HepG2 (cell line): Measurements from ENCODE around the gene ZNF554. TPM values are rescaled to one million over a fixed set of nuclear protein-coding genes. Genes with fewer than 3 reads are reported as not detected.

ENCODE experiments used
- AGO2 ChIP-seq: fragments of 200-400 bp; formaldehyde crosslinking; optimal IDR thresholded peaks from 2 replicates; pipeline ENCODE3; 2017; ENCODE audit warnings: mild to moderate bottlenecking, low read depth, low read length, moderate library complexity
- CBX5 ChIP-seq: sonication (generic); formaldehyde crosslinking; IDR thresholded peaks from 2 replicates; pipeline ENCODE4 v1.4.0; 2020; ENCODE audit warnings: missing genetic modification reagents, borderline replicate concordance
- CCAR2 ChIP-seq: fragments of 200-400 bp; formaldehyde crosslinking; optimal IDR thresholded peaks from 2 replicates; pipeline ENCODE3; 2018; ENCODE audit warnings: low read depth, mild to moderate bottlenecking, low read length, moderate library complexity
- DNMT3B ChIP-seq: conservative IDR thresholded peaks from 2 replicates; pipeline ENCODE4 v1.6.1; 2016; ENCODE audit warnings: missing biosample characterization, control low read depth
- FOXJ3 ChIP-seq: sonication (generic); formaldehyde crosslinking; IDR thresholded peaks from 2 replicates; pipeline ENCODE4 v1.4.0; 2020; ENCODE audit warnings: missing genetic modification reagents, mild to moderate bottlenecking, borderline replicate concordance
- HNRNPK ChIP-seq: fragments of 200-400 bp; formaldehyde crosslinking; IDR thresholded peaks from 2 replicates; pipeline ENCODE4 v1.6.1; 2018; ENCODE audit warnings: low read length, low read depth, moderate library complexity, mild to moderate bottlenecking; ENCODE audit not compliant: poor library complexity, severe bottlenecking
- HOXA9 ChIP-seq: sonication (generic); formaldehyde crosslinking; IDR thresholded peaks from 2 replicates; pipeline ENCODE4 v1.8.1; 2022; ENCODE audit warnings: missing genetic modification reagents, mild to moderate bottlenecking, moderate library complexity, borderline replicate concordance
- JARID2 ChIP-seq: sonication (generic); formaldehyde crosslinking; IDR thresholded peaks from 2 replicates; pipeline ENCODE4 v1.8.1; 2023; ENCODE audit warnings: missing genetic modification reagents, inconsistent platforms; ENCODE audit not compliant: insufficient replicate concordance
- KAT8 ChIP-seq: IDR thresholded peaks from 2 replicates; pipeline ENCODE4 v1.6.1; 2016; ENCODE audit warnings: missing genetic modification reagents, missing compliant biosample characterization
- MED8 ChIP-seq: sonication (generic); formaldehyde crosslinking; IDR thresholded peaks from 2 replicates; pipeline ENCODE4 v1.8.1; 2023; ENCODE audit warnings: mild to moderate bottlenecking, missing genetic modification reagents; ENCODE audit not compliant: insufficient replicate concordance
- NCOA1 ChIP-seq: sonication (generic); formaldehyde crosslinking; IDR thresholded peaks from 2 replicates; pipeline ENCODE4 v1.9.0; 2021; ENCODE audit warnings: missing genetic modification reagents
- NFATC3 ChIP-seq: sonication (generic); formaldehyde crosslinking; IDR thresholded peaks from 2 replicates; pipeline ENCODE4 v1.5.1; 2020; ENCODE audit warnings: mild to moderate bottlenecking, missing genetic modification reagents
- SKI ChIP-seq: fragments of 450-650 bp; IDR thresholded peaks from one replicate; pipeline ENCODE4 v1.6.1; 2018; ENCODE audit warnings: mild to moderate bottlenecking; ENCODE audit not compliant: partially characterized antibody
- SOX5 ChIP-seq: IDR thresholded peaks from 2 replicates; pipeline ENCODE4 v1.6.1; 2016; ENCODE audit warnings: borderline replicate concordance
- ZNF292 ChIP-seq: sonication (generic); formaldehyde crosslinking; IDR thresholded peaks from 2 replicates; pipeline ENCODE4 v1.8.1; 2022; ENCODE audit warnings: mild to moderate bottlenecking, low read depth, missing genetic modification reagents, borderline replicate concordance
- ZNF883 ChIP-seq: sonication (generic); formaldehyde crosslinking; IDR thresholded peaks from 2 replicates; pipeline ENCODE4 v1.5.1; 2020; ENCODE audit warnings: mild to moderate bottlenecking, missing genetic modification reagents; ENCODE audit errors: not compliant biosample characterization
- polyA plus RNA-seq, 8 experiments: library from polyadenylated mRNA; depleted of rRNA in 3 of 8; stranded (reverse) in 7 of 8; unstranded in 1 of 8; fragments of >200 nt; fragmentation: Illumina TruSeq in 4 of 8; extraction: Trizol in 4 of 8; gene quantifications; 2 replicates each; pipeline versions ENCODE4 v1.2.1 to v1.2.3, GENCODE V29; 2011 to 2016; ENCODE audit warnings: low read depth in 4 of 8, missing spikeins in 1 of 8, mixed read lengths in 1 of 8; ENCODE audit not compliant: insufficient read depth in 1 of 8
- total RNA-seq, 5 experiments: library from RNA; depleted of rRNA; stranded (reverse); fragments of >200 nt; fragmentation: Illumina TruSeq; extraction: Trizol; gene quantifications; 2 replicates each; pipeline ENCODE4 v1.2.3, GENCODE V29; 2016; ENCODE audit warnings: low read depth in 1 of 5
- TF ChIP-seq, protein P1 (sequence below): sonication (generic); formaldehyde crosslinking; IDR thresholded peaks from 2 replicates; pipeline ENCODE4 v1.4.0; 2020; ENCODE audit warnings: missing genetic modification reagents, borderline replicate concordance
- TF ChIP-seq, protein P2 (sequence below): sonication (generic); formaldehyde crosslinking; IDR thresholded peaks from 2 replicates; pipeline ENCODE4 v1.8.0; 2022; ENCODE audit warnings: mild to moderate bottlenecking, missing genetic modification reagents
- TF ChIP-seq, protein P3 (sequence below): sonication (generic); formaldehyde crosslinking; conservative IDR thresholded peaks from 2 replicates; pipeline ENCODE4 v1.8.1; 2023; ENCODE audit warnings: missing genetic modification reagents
- TF ChIP-seq, protein P4 (sequence below): IDR thresholded peaks from 2 replicates; pipeline ENCODE4 v1.6.1; 2016; ENCODE audit warnings: mild to moderate bottlenecking, missing biosample characterization, missing genetic modification reagents
- TF ChIP-seq, protein P5 (sequence below): sonication (generic); formaldehyde crosslinking; IDR thresholded peaks from 2 replicates; pipeline ENCODE4 v1.5.0; 2020; ENCODE audit warnings: missing genetic modification reagents

ZNF554 gene
- total and polyA plus RNA-seq, 2 of the 13 experiments (the other 11 are each of a cell fraction or from before 2014, with no cell fraction given): 2.2 to 2.7 TPM

DNA sequence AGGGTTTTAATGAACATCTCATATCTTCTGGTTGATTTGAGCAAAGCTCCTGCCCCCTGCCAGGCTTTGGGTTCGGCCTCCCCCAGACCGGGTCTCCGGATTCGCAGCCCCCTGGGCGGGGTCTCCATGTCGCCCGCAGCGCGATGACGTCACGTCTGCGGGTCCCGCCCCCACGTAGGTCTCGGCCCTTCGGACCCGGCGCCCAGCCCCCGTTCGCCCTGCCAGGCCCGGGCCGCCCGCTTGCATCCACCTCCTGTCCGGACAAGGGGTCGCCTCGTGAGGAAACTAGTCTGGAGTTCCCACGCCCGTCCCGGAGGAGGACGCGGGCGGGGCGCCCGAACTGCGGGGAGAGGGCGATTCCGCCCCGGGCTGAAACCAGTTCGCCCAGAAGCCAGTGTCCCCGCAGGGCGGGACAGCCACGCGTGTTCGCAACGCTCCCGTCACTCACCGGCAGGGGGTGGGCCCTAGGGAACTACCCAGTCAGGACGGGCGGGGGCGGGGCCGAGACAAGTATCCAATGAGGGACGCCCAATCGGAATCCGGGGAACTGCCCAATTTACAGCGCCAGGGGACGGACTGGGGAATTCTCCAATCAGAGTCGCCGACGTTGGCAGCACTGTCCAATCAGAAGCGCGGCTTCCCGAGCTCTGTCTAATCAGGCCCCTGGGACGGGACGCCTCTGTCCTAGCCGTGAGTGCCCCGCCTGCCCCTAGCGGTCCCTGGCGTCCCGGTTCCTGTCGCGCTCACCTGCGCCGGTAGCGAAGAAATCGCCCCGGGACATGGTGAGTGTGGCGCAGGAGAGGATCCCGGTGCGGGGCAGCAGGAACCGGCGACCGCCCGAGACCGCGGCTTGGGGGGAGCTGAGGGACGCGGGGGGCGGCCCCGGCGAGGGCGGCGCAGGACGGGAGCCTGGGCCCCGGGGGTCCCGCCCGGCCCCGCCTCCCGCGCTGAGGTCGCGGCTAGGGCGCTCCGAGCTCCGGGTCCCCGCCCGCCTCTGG, 21.4 kb downstream of the ZNF554 start, which contains the start of gene ZNF555 (continued):
- TF ChIP-seq, protein P1, sequence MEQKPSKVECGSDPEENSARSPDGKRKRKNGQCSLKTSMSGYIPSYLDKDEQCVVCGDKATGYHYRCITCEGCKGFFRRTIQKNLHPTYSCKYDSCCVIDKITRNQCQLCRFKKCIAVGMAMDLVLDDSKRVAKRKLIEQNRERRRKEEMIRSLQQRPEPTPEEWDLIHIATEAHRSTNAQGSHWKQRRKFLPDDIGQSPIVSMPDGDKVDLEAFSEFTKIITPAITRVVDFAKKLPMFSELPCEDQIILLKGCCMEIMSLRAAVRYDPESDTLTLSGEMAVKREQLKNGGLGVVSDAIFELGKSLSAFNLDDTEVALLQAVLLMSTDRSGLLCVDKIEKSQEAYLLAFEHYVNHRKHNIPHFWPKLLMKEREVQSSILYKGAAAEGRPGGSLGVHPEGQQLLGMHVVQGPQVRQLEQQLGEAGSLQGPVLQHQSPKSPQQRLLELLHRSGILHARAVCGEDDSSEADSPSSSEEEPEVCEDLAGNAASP (CRISPR knock-in tag): peak; percentile 36; the same call in 1 of the 2 replicates
- TF ChIP-seq AGO2 (peak; percentile 84), KAT8 (peak; percentile 83), JARID2 (CRISPR knock-in tag) (peak; percentile 57), FOXJ3 (CRISPR knock-in tag) (peak; percentile 58; the same call in 1 of the 2 replicates), CCAR2 (no peak), NCOA1 (CRISPR knock-in tag) (peak; percentile 92; the same call in 1 of the 2 replicates), ZNF883 (CRISPR knock-in tag) (peak; percentile 92), DNMT3B (CRISPR knock-in tag) (peak; percentile 90; the same call in 1 of the 2 replicates), HNRNPK (no peak), SKI (peak; percentile 91), MED8 (CRISPR knock-in tag) (peak; percentile 63), CBX5 (CRISPR knock-in tag) (no peak), SOX5 (CRISPR knock-in tag) (no peak), ZNF292 (CRISPR knock-in tag) (peak; percentile 57; the same call in 1 of the 2 replicates), NFATC3 (CRISPR knock-in tag) (no peak), HOXA9 (CRISPR knock-in tag) (0 out of 2 replicates have a peak, but pooled peaks have one; percentile 40)
- TF ChIP-seq, protein P2, sequence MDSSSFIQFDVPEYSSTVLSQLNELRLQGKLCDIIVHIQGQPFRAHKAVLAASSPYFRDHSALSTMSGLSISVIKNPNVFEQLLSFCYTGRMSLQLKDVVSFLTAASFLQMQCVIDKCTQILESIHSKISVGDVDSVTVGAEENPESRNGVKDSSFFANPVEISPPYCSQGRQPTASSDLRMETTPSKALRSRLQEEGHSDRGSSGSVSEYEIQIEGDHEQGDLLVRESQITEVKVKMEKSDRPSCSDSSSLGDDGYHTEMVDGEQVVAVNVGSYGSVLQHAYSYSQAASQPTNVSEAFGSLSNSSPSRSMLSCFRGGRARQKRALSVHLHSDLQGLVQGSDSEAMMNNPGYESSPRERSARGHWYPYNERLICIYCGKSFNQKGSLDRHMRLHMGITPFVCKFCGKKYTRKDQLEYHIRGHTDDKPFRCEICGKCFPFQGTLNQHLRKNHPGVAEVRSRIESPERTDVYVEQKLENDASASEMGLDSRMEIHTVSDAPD (CRISPR knock-in tag): no peak
- TF ChIP-seq, protein P3, sequence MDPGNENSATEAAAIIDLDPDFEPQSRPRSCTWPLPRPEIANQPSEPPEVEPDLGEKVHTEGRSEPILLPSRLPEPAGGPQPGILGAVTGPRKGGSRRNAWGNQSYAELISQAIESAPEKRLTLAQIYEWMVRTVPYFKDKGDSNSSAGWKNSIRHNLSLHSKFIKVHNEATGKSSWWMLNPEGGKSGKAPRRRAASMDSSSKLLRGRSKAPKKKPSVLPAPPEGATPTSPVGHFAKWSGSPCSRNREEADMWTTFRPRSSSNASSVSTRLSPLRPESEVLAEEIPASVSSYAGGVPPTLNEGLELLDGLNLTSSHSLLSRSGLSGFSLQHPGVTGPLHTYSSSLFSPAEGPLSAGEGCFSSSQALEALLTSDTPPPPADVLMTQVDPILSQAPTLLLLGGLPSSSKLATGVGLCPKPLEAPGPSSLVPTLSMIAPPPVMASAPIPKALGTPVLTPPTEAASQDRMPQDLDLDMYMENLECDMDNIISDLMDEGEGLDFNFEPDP (CRISPR knock-in tag): no peak
- TF ChIP-seq, protein P4, sequence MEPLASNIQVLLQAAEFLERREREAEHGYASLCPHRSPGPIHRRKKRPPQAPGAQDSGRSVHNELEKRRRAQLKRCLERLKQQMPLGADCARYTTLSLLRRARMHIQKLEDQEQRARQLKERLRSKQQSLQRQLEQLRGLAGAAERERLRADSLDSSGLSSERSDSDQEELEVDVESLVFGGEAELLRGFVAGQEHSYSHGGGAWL (CRISPR knock-in tag): peak; percentile 47; the same call in 1 of the 2 replicates
- TF ChIP-seq, protein P5, sequence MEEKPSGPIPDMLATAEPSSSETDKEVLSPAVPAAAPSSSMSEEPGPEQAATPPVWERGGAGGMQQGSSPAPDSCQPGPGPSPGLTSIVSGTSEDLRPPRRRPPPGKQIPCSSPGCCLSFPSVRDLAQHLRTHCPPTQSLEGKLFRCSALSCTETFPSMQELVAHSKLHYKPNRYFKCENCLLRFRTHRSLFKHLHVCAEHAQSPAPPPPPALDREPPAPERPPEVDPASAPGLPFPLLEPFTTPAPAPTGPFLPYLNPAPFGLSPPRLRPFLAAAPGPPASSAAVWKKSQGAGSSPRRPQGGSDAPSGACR (CRISPR knock-in tag): peak; percentile 97
